ENCODE data around the gene PRLR.
A peak's percentile ranks its signal among the peaks of the same experiment; 100 is the strongest.
"Not testable (repeated sequence)": the region's sequence is repeated elsewhere in the genome, so short reads cannot be mapped to it uniquely, and the experiment has no call there.

The PRLR gene

GRCh38 chr5:35202319-35203111, 27.8 kb downstream of the PRLR start:
- Histone ChIP-seq H3K4me3 (ENCODE audit: low read length) (no peak overlapping the region), H3K27me3 (ENCODE audit: control insufficient read depth, insufficient read depth, low read length) (no peaks in the 10 kb centered on the region), H3K27ac (ENCODE audit: low read depth, low read length) (no peak overlapping the region), H3K36me3 (ENCODE audit: control insufficient read depth, insufficient read depth, low read length) (no peaks in the 10 kb centered on the region), H3K9ac (ENCODE audit: low read length) (no peak overlapping the region), H3K4me1 (ENCODE audit: control insufficient read depth, insufficient read depth, low read length) (peaks cover 5% of the 10 kb centered on the region)

- Histone ChIP-seq H3K4me3 (ENCODE audit: low read length) (no peak overlapping the region), H3K9ac (ENCODE audit: low read length) (no peak overlapping the region), H3K4me1 (ENCODE audit: control insufficient read depth, insufficient read depth, low read length) (peaks cover 5% of the 10 kb centered on the region), H3K27me3 (ENCODE audit: control insufficient read depth, insufficient read depth, low read length) (no peaks in the 10 kb centered on the region), H3K36me3 (ENCODE audit: control insufficient read depth, insufficient read depth, low read length) (no peaks in the 10 kb centered on the region), H3K27ac (ENCODE audit: low read depth, low read length) (no peak overlapping the region)
These were observed 29.0 kb downstream of the PRLR start for GRCh38 chr5:35201291-35201690.

GRCh38 chr5:35199886-35200285, 30.4 kb downstream of the PRLR start:
- Histone ChIP-seq H3K4me3 (ENCODE audit: low read length) (no peak overlapping the region), H3K27ac (ENCODE audit: low read depth, low read length) (no peak overlapping the region), H3K27me3 (ENCODE audit: control insufficient read depth, insufficient read depth, low read length) (no peaks in the 10 kb centered on the region), H3K4me1 (ENCODE audit: control insufficient read depth, insufficient read depth, low read length) (peaks cover 5% of the 10 kb centered on the region), H3K36me3 (ENCODE audit: control insufficient read depth, insufficient read depth, low read length) (no peaks in the 10 kb centered on the region), H3K9ac (ENCODE audit: low read length) (no peak overlapping the region)

GRCh38 chr5:35198686-35199085, 31.6 kb downstream of the PRLR start:
- no peaks in the 10 kb centered on the region for H3K27me3 ChIP-seq (ENCODE audit: control insufficient read depth, insufficient read depth, low read length)
- peaks cover 5% of the 10 kb centered on the region for H3K4me1 ChIP-seq (ENCODE audit: control insufficient read depth, insufficient read depth, low read length)
- no peak overlapping the region for H3K27ac ChIP-seq (ENCODE audit: low read depth, low read length)
- H3K9ac ChIP-seq (ENCODE audit: low read length): no peak overlapping the region
- no peak overlapping the region for H3K4me3 ChIP-seq (ENCODE audit: low read length)
- H3K36me3 ChIP-seq (ENCODE audit: control insufficient read depth, insufficient read depth, low read length): no peaks in the 10 kb centered on the region

GRCh38 chr5:35198075-35198474, 32.2 kb downstream of the PRLR start:
- no peak overlapping the region for H3K9ac ChIP-seq (ENCODE audit: low read length)
- peaks cover 5% of the 10 kb centered on the region for H3K4me1 ChIP-seq (ENCODE audit: control insufficient read depth, insufficient read depth, low read length)
- peak overlapping the region; percentile 10 for H3K4me3 ChIP-seq (ENCODE audit: low read length)
- H3K27ac ChIP-seq (ENCODE audit: low read depth, low read length): no peak overlapping the region
- H3K27me3 ChIP-seq (ENCODE audit: control insufficient read depth, insufficient read depth, low read length): no peaks in the 10 kb centered on the region
- no peaks in the 10 kb centered on the region for H3K36me3 ChIP-seq (ENCODE audit: control insufficient read depth, insufficient read depth, low read length)

- Histone ChIP-seq H3K4me3 (ENCODE audit: low read length) (no peak overlapping the region), H3K9ac (ENCODE audit: low read length) (no peak overlapping the region), H3K4me1 (ENCODE audit: control insufficient read depth, insufficient read depth, low read length) (peaks cover 5% of the 10 kb centered on the region)
These were observed 32.9 kb downstream of the PRLR start for GRCh38 chr5:35197351-35197750.

GRCh38 chr5:35195472-35195852, 34.8 kb downstream of the PRLR start:
- Histone ChIP-seq H3K4me1 (ENCODE audit: control insufficient read depth, insufficient read depth, low read length) (peaks cover 5% of the 10 kb centered on the region), H3K27me3 (ENCODE audit: control insufficient read depth, insufficient read depth, low read length) (no peaks in the 10 kb centered on the region), H3K9ac (ENCODE audit: low read length) (no peak overlapping the region), H3K36me3 (ENCODE audit: control insufficient read depth, insufficient read depth, low read length) (no peaks in the 10 kb centered on the region), H3K4me3 (ENCODE audit: low read length) (no peak overlapping the region), H3K27ac (ENCODE audit: low read depth, low read length) (no peak overlapping the region)

More at GRCh38 chr5:35197351-35197750, 32.9 kb downstream of the PRLR start:
- Histone ChIP-seq H3K36me3 (ENCODE audit: control insufficient read depth, insufficient read depth, low read length) (no peaks in the 10 kb centered on the region), H3K27ac (ENCODE audit: low read depth, low read length) (no peak overlapping the region), H3K27me3 (ENCODE audit: control insufficient read depth, insufficient read depth, low read length) (no peaks in the 10 kb centered on the region)

- H3K27ac ChIP-seq (ENCODE audit: low read depth, low read length): no peak overlapping the region
- no peaks in the 10 kb centered on the region for H3K27me3 ChIP-seq (ENCODE audit: control insufficient read depth, insufficient read depth, low read length)
- H3K36me3 ChIP-seq (ENCODE audit: control insufficient read depth, insufficient read depth, low read length): no peaks in the 10 kb centered on the region
- H3K9ac ChIP-seq (ENCODE audit: low read length): no peak overlapping the region
- H3K4me3 ChIP-seq (ENCODE audit: low read length): no peak overlapping the region
- H3K4me1 ChIP-seq (ENCODE audit: control insufficient read depth, insufficient read depth, low read length): peaks cover 5% of the 10 kb centered on the region
These were observed 35.4 kb downstream of the PRLR start for GRCh38 chr5:35194635-35195471.

- no peak overlapping the region for H3K27ac ChIP-seq (ENCODE audit: low read depth, low read length)
- H3K4me1 ChIP-seq (ENCODE audit: control insufficient read depth, insufficient read depth, low read length): no peaks in the 10 kb centered on the region
- H3K9ac ChIP-seq (ENCODE audit: low read length): no peak overlapping the region
- no peaks in the 10 kb centered on the region for H3K36me3 ChIP-seq (ENCODE audit: control insufficient read depth, insufficient read depth, low read length)
- no peaks in the 10 kb centered on the region for H3K27me3 ChIP-seq (ENCODE audit: control insufficient read depth, insufficient read depth, low read length)
- H3K4me3 ChIP-seq (ENCODE audit: low read length): no peak overlapping the region
These were observed 37.8 kb downstream of the PRLR start for GRCh38 chr5:35192506-35192905.

- H3K27me3 ChIP-seq (ENCODE audit: control insufficient read depth, insufficient read depth, low read length); H3K4me3 ChIP-seq (ENCODE audit: low read length); H3K4me1 ChIP-seq (ENCODE audit: control insufficient read depth, insufficient read depth, low read length); H3K27ac ChIP-seq (ENCODE audit: low read depth, low read length); H3K36me3 ChIP-seq (ENCODE audit: control insufficient read depth, insufficient read depth, low read length); H3K9ac ChIP-seq (ENCODE audit: low read length): not testable (repeated sequence)
These were observed 40.5 kb downstream of the PRLR start for GRCh38 chr5:35189801-35190200.

GRCh38 chr5:35188031-35188457, 42.2 kb downstream of the PRLR start:
- Histone ChIP-seq H3K27ac (ENCODE audit: low read depth, low read length) (no peak overlapping the region), H3K36me3 (ENCODE audit: control insufficient read depth, insufficient read depth, low read length) (no peaks in the 10 kb centered on the region), H3K9ac (ENCODE audit: low read length) (no peak overlapping the region), H3K27me3 (ENCODE audit: control insufficient read depth, insufficient read depth, low read length) (no peaks in the 10 kb centered on the region), H3K4me1 (ENCODE audit: control insufficient read depth, insufficient read depth, low read length) (no peaks in the 10 kb centered on the region), H3K4me3 (ENCODE audit: low read length) (no peak overlapping the region)

GRCh38 chr5:35187621-35188020, 42.7 kb downstream of the PRLR start:
- not testable (repeated sequence) for H3K4me3 ChIP-seq (ENCODE audit: low read length); H3K4me1 ChIP-seq (ENCODE audit: control insufficient read depth, insufficient read depth, low read length); H3K36me3 ChIP-seq (ENCODE audit: control insufficient read depth, insufficient read depth, low read length); H3K27me3 ChIP-seq (ENCODE audit: control insufficient read depth, insufficient read depth, low read length); H3K27ac ChIP-seq (ENCODE audit: low read depth, low read length); H3K9ac ChIP-seq (ENCODE audit: low read length)

All from rectal smooth muscle tissue (tissue), 1 donor.